HepG2 (cell line): ENCODE results near the gene NACC2. TPM values are rescaled to one million over a fixed set of nuclear protein-coding genes. Genes with fewer than 3 reads are reported as not detected.

Source experiments
- ATAC-seq: fragments of 200-7000 bp; cut with Tn5 transposase; 3 replicates; pipeline ENCODE4 v1.9.1; 2020; ENCODE audit warnings: mild to moderate bottlenecking, moderate library complexity
- BruUV-seq: library from RNA; stranded (reverse); fragments of 400-500 nt; replicated peaks from 2 replicates; lab custom pipeline; 2021; lab: Mats Ljungman, UMichigan
- CTCF ChIA-PET: fragments of 300-600 bp; formaldehyde crosslinking; extraction: SDS; loops from one replicate; lab custom pipeline; 2021; ENCODE audit warnings: low total read pairs, inconsistent platforms, low intra/inter-chr PET ratio; lab: Yijun Ruan, JAX
- POLR2A ChIA-PET: fragments of 350-600 bp; sonication (Branson Sonifier 250); formaldehyde crosslinking; loops from one replicate; lab custom pipeline; 2020; ENCODE audit warnings: antibody characterized with exemption, inconsistent platforms; lab: Yijun Ruan, JAX
- DNase-seq: peaks from one replicate; pipeline ENCODE4 v3.0.0-alpha.2; 2015; ENCODE audit warnings: low spot score
- FAIRE-seq: peaks from 3 replicates; lab custom pipeline; 2011; peaks lifted over from hg19 to GRCh38; lab: Jason Lieb, UNC
- H2AFZ ChIP-seq: one replicate; pipeline ENCODE4 v1.6.1; 2011; ENCODE audit warnings: low read length, inconsistent platforms
- H3K27ac ChIP-seq: fragments of 300-600 bp; 3 replicates; pipeline ENCODE4 v1.8.0; 2011; ENCODE audit warnings: mixed run types, mild to moderate bottlenecking, mixed read lengths, low read length, inconsistent platforms; ENCODE audit not compliant: insufficient read depth; ENCODE audit errors: extremely low read length
- H3K27me3 ChIP-seq, 2 experiments: fragments of 200-600 bp in 1 of 2; 2 replicates in 1 of 2; 3 replicates in 1 of 2; pipeline versions ENCODE4 v1.6.0 to v1.8.0; 2011; ENCODE audit warnings: low read length in 2 of 2, mild to moderate bottlenecking in 2 of 2, moderate library complexity in 2 of 2, inconsistent platforms in 1 of 2; ENCODE audit not compliant: insufficient read depth in 2 of 2, control insufficient read depth in 1 of 2
- H3K36me3 ChIP-seq, 2 experiments: fragments of 200-600 bp in 1 of 2; replicated peaks in 1 of 2; 2 replicates in 1 of 2; 3 replicates in 1 of 2; pipeline versions ENCODE4 v1.5.1 to v1.8.0; 2011; ENCODE audit warnings: low read length in 2 of 2, inconsistent platforms in 1 of 2; ENCODE audit not compliant: insufficient read depth in 2 of 2, control insufficient read depth in 1 of 2
- H3K4me1 ChIP-seq: 2 replicates; pipeline ENCODE4 v1.5.1; 2012; ENCODE audit warnings: low read length, inconsistent platforms; ENCODE audit not compliant: insufficient read depth
- H3K4me2 ChIP-seq: 2 replicates; pipeline ENCODE4 v1.6.0; 2011; ENCODE audit warnings: low read depth, low read length, inconsistent platforms
- H3K4me3 ChIP-seq, 3 experiments: fragments of 200-600 bp in 1 of 3; sonication (generic), shearing (Covaris generic) in 1 of 3; replicated peaks in 1 of 3; 2 replicates each; pipeline ENCODE4 v1.5.1; 2011 to 2016; ENCODE audit warnings: low read length in 3 of 3, inconsistent platforms in 2 of 3, low read depth in 2 of 3, mild to moderate bottlenecking in 2 of 3, control low read depth in 1 of 3, mixed read lengths in 1 of 3; ENCODE audit not compliant: insufficient read depth in 1 of 3
- H3K79me2 ChIP-seq: one replicate; pipeline ENCODE4 v1.6.1; 2011; ENCODE audit warnings: low read length, inconsistent platforms; ENCODE audit not compliant: insufficient read depth
- H3K9ac ChIP-seq: 2 replicates; pipeline ENCODE4 v1.6.0; 2011; ENCODE audit warnings: mild to moderate bottlenecking, low read depth, low read length, inconsistent platforms; ENCODE audit not compliant: insufficient read depth
- H3K9me3 ChIP-seq: 2 replicates; pipeline ENCODE4 v1.5.1; 2012; ENCODE audit warnings: mild to moderate bottlenecking, low read length
- H4K20me1 ChIP-seq: 2 replicates; pipeline ENCODE4 v1.6.0; 2011; ENCODE audit warnings: inconsistent platforms, mild to moderate bottlenecking, low read length, moderate library complexity; ENCODE audit not compliant: insufficient read depth
- MTA3 ChIP-seq: sonication (generic); formaldehyde crosslinking; IDR thresholded peaks from 2 replicates; pipeline ENCODE4 v1.4.0; 2020; ENCODE audit warnings: missing genetic modification reagents
- NFRKB ChIP-seq: fragments of 450-650 bp; IDR thresholded peaks from 2 replicates; pipeline ENCODE4 v1.6.1; 2017
- NPAS2 ChIP-seq: sonication (generic); formaldehyde crosslinking; IDR thresholded peaks from 2 replicates; pipeline ENCODE4 v1.8.0; 2022; ENCODE audit warnings: mild to moderate bottlenecking, missing genetic modification reagents, borderline replicate concordance
- SRSF1 ChIP-seq: fragments of 200-400 bp; formaldehyde crosslinking; optimal IDR thresholded peaks from 2 replicates; pipeline ENCODE3; 2017; ENCODE audit warnings: mild to moderate bottlenecking, low read depth, low read length, moderate library complexity
- ZFP1 ChIP-seq: IDR thresholded peaks from 2 replicates; pipeline ENCODE4 v1.6.1; 2016
- ZNF496 ChIP-seq: sonication (generic); formaldehyde crosslinking; IDR thresholded peaks from 2 replicates; pipeline ENCODE4 v1.8.1; 2023; ENCODE audit warnings: mild to moderate bottlenecking, moderate library complexity, missing genetic modification reagents; ENCODE audit not compliant: insufficient replicate concordance
- ZNF564 ChIP-seq: sonication (generic); formaldehyde crosslinking; IDR thresholded peaks from 2 replicates; pipeline ENCODE4 v1.8.1; 2023; ENCODE audit warnings: mild to moderate bottlenecking, missing genetic modification reagents
- ZSCAN30 ChIP-seq: sonication (generic); formaldehyde crosslinking; IDR thresholded peaks from 2 replicates; pipeline ENCODE4 v1.5.0; 2020; ENCODE audit warnings: mild to moderate bottlenecking, missing genetic modification reagents
- WGBS: methylation state at CpG from one replicate; pipeline ENCODE4 v1.1.6; 2017; ENCODE audit warnings: low lambda C conversion rate; 5-methylcytosine and 5-hydroxymethylcytosine counted together
- in situ Hi-C: cut with HindIII; loops from 2 replicates; pipeline ENCODE4 v1.10.0; 2017; ENCODE audit warnings: low pct_unique_long_range_greater_than_20kb; ENCODE audit not compliant: extremely low pct_ligation_motif_present
- intact Hi-C: fragments of 100-400 bp; cut with micrococcal nuclease; formaldehyde crosslinking; loops from one replicate; pipeline ENCODE4 v1.10.0; 2022; ENCODE audit not compliant: unreplicated experiment
- polyA plus RNA-seq, 8 experiments: library from polyadenylated mRNA; depleted of rRNA in 3 of 8; stranded (reverse) in 7 of 8; unstranded in 1 of 8; fragments of >200 nt; fragmentation: Illumina TruSeq in 4 of 8; extraction: Trizol in 4 of 8; gene quantifications; 2 replicates each; pipeline versions ENCODE4 v1.2.1 to v1.2.3, GENCODE V29; 2011 to 2016; ENCODE audit warnings: low read depth in 4 of 8, missing spikeins in 1 of 8, mixed read lengths in 1 of 8; ENCODE audit not compliant: insufficient read depth in 1 of 8
- total RNA-seq, 5 experiments: library from RNA; depleted of rRNA; stranded (reverse); fragments of >200 nt; fragmentation: Illumina TruSeq; extraction: Trizol; gene quantifications; 2 replicates each; pipeline ENCODE4 v1.2.3, GENCODE V29; 2016; ENCODE audit warnings: low read depth in 1 of 5
- TF ChIP-seq, protein P1 (sequence below): IDR thresholded peaks from 2 replicates; pipeline ENCODE4 v1.6.1; 2012; ENCODE audit warnings: low read length, improper control_type of control experiment
- TF ChIP-seq, protein P2 (sequence below): IDR thresholded peaks from 2 replicates; pipeline ENCODE4 v1.6.1; 2016; ENCODE audit warnings: mild to moderate bottlenecking

The NACC2 gene
- total and polyA plus RNA-seq, 2 of the 13 experiments (the other 11 are each of a cell fraction or from before 2014, with no cell fraction given): 5.9 to 12.3 TPM

DNA sequence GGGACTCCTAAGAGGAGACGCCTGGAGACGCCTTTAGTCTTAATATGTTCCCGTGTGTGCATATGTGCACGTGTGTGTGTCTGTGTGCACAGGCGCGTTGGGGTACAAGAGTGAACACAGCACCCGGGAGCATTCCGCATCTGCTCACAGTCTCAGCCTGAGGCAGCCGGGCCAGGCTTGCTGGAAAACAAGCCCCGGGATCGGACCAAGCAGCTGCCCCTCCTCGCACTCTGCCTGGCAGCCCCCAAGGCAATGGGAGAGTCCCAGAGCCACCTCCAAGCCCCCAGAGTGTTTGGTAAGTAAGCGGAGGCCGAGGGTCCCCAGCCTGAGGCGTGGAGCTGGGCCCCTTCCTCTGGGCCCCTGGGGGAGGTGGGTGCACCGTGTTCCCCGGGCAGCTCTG is 106.6 kb downstream of the NACC2 start:
- Histone ChIP-seq H2AFZ (no peak overlapping the region), H3K4me1 (peaks cover 58% of the 10 kb centered on the region), H3K9me3 (no peaks in the 10 kb centered on the region), H3K4me3 (peak overlapping the region in 1 of 3 experiments; percentile 32; a peak in 1 of 6 replicates), H3K27ac (no peak overlapping the region), H3K9ac (no peak overlapping the region), H3K4me2 (0 out of 2 replicates have a peak overlapping the region, but pooled peaks have one; percentile 15), H3K36me3 (no peaks in the 10 kb centered on the region), H3K27me3 (peaks cover 7 to 55% of the 10 kb centered on the region in 2 experiments; a peak in 4 of 5 replicates), H4K20me1 (0 out of 2 replicates have a peak, but pooled peaks cover 2% of the 10 kb centered on the region), H3K79me2 (no peaks in the 10 kb centered on the region)
- intact Hi-C loops (no loop called here), in situ Hi-C loops (loop anchor here (25.0 kb wide), 1 partner anchor 274 kb away; no protein-coding TSS in a partner anchor)
- no peak for TF ChIP-seq ZNF496 (CRISPR knock-in tag)
- no peak for TF ChIP-seq MTA3 (CRISPR knock-in tag)
- TF ChIP-seq NPAS2 (CRISPR knock-in tag): no peak
- TF ChIP-seq, protein P1, sequence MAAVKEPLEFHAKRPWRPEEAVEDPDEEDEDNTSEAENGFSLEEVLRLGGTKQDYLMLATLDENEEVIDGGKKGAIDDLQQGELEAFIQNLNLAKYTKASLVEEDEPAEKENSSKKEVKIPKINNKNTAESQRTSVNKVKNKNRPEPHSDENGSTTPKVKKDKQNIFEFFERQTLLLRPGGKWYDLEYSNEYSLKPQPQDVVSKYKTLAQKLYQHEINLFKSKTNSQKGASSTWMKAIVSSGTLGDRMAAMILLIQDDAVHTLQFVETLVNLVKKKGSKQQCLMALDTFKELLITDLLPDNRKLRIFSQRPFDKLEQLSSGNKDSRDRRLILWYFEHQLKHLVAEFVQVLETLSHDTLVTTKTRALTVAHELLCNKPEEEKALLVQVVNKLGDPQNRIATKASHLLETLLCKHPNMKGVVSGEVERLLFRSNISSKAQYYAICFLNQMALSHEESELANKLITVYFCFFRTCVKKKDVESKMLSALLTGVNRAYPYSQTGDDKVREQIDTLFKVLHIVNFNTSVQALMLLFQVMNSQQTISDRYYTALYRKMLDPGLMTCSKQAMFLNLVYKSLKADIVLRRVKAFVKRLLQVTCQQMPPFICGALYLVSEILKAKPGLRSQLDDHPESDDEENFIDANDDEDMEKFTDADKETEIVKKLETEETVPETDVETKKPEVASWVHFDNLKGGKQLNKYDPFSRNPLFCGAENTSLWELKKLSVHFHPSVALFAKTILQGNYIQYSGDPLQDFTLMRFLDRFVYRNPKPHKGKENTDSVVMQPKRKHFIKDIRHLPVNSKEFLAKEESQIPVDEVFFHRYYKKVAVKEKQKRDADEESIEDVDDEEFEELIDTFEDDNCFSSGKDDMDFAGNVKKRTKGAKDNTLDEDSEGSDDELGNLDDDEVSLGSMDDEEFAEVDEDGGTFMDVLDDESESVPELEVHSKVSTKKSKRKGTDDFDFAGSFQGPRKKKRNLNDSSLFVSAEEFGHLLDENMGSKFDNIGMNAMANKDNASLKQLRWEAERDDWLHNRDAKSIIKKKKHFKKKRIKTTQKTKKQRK: no peak
- TF ChIP-seq ZNF564: no peak
- no peak for TF ChIP-seq SRSF1
- TF ChIP-seq NFRKB: no peak
- no peak for TF ChIP-seq ZSCAN30 (CRISPR knock-in tag)
- TF ChIP-seq, protein P2, sequence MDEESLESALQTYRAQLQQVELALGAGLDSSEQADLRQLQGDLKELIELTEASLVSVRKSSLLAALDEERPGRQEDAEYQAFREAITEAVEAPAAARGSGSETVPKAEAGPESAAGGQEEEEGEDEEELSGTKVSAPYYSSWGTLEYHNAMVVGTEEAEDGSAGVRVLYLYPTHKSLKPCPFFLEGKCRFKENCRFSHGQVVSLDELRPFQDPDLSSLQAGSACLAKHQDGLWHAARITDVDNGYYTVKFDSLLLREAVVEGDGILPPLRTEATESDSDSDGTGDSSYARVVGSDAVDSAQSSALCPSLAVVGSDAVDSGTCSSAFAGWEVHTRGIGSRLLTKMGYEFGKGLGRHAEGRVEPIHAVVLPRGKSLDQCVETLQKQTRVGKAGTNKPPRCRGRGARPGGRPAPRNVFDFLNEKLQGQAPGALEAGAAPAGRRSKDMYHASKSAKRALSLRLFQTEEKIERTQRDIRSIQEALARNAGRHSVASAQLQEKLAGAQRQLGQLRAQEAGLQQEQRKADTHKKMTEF (CRISPR knock-in tag): no peak
- TF ChIP-seq ZFP1 (CRISPR knock-in tag): no peak
- POLR2A ChIA-PET: interaction anchor here (0.6 to 2.7 kb wide), 3 partner anchors 20 to 172 kb away, joined by 3 to 7 read pairs (median 3); no protein-coding TSS in a partner anchor
- WGBS: 25% methylated on average over 5 of the region's 17 CpGs
- no TSS peak for BruUV-seq
- FAIRE-seq: no peak
- DNase-seq: no peak
- no peak for ATAC-seq
- CTCF ChIA-PET: no interaction called here
